HepG2 (cell line): ENCODE data around the gene RPL36AL. TPM values are rescaled to one million over a fixed set of nuclear protein-coding genes. Genes with fewer than 3 reads are reported as not detected.

Experiments used
- CBX2 ChIP-seq, 2 experiments: fragments of 200-600 bp in 1 of 2; sonication (generic); formaldehyde crosslinking in 1 of 2; IDR thresholded peaks; 2 replicates each; pipeline versions ENCODE4 v1.7.0 to v1.8.1; 2018 to 2022; ENCODE audit warnings: low read depth in 2 of 2, low read length in 1 of 2, mild to moderate bottlenecking in 1 of 2, missing genetic modification reagents in 1 of 2
- FOXK1 ChIP-seq: sonication (generic); formaldehyde crosslinking; IDR thresholded peaks from 2 replicates; pipeline ENCODE4 v1.4.0; 2020; ENCODE audit warnings: low read depth, missing genetic modification reagents, borderline replicate concordance
- HNRNPH1 ChIP-seq: fragments of 200-400 bp; formaldehyde crosslinking; optimal IDR thresholded peaks from 2 replicates; pipeline ENCODE3; 2017; ENCODE audit warnings: mild to moderate bottlenecking, low read depth, low read length
- NFE2 ChIP-seq: sonication (generic); formaldehyde crosslinking; IDR thresholded peaks from 2 replicates; pipeline ENCODE4 v1.4.0; 2020; ENCODE audit warnings: missing genetic modification reagents
- PCBP2 ChIP-seq: fragments of 200-400 bp; formaldehyde crosslinking; optimal IDR thresholded peaks from 2 replicates; pipeline ENCODE3; 2018; ENCODE audit warnings: low read length, low read depth; ENCODE audit not compliant: poor library complexity, severe bottlenecking
- SNAPC2 ChIP-seq: sonication (generic); formaldehyde crosslinking; IDR thresholded peaks from 2 replicates; pipeline ENCODE4 v1.8.1; 2022; ENCODE audit warnings: mild to moderate bottlenecking, missing genetic modification reagents
- SPEN ChIP-seq: sonication (generic); formaldehyde crosslinking; IDR thresholded peaks from 2 replicates; pipeline ENCODE4 v1.5.1; 2020; ENCODE audit warnings: low read depth, mild to moderate bottlenecking, missing genetic modification reagents
- SYNCRIP ChIP-seq: fragments of 200-400 bp; formaldehyde crosslinking; IDR thresholded peaks from 2 replicates; pipeline ENCODE4 v1.6.1; 2018; ENCODE audit warnings: mild to moderate bottlenecking, low read depth, low read length; ENCODE audit not compliant: insufficient read depth
- TBP ChIP-seq: sonication (generic); formaldehyde crosslinking; IDR thresholded peaks from 2 replicates; pipeline ENCODE4 v1.5.0; 2020; ENCODE audit warnings: missing genetic modification reagents
- TCF12 ChIP-seq, 2 experiments: fragments of 450-650 bp in 1 of 2; sonication (generic) in 1 of 2; formaldehyde crosslinking in 1 of 2; IDR thresholded peaks; 2 replicates each; pipeline versions ENCODE4 v1.6.1 to v1.8.0; 2017 to 2022; ENCODE audit warnings: antibody characterized with exemption in 1 of 2, mild to moderate bottlenecking in 1 of 2, missing genetic modification reagents in 1 of 2, moderate library complexity in 1 of 2
- WIZ ChIP-seq: sonication (generic); formaldehyde crosslinking; IDR thresholded peaks from 2 replicates; pipeline ENCODE4 v1.5.1; 2020; ENCODE audit warnings: mild to moderate bottlenecking, missing genetic modification reagents
- ZFP41 ChIP-seq: sonication (generic); formaldehyde crosslinking; IDR thresholded peaks from 2 replicates; pipeline ENCODE4 v1.4.0; 2020; ENCODE audit warnings: mild to moderate bottlenecking, missing genetic modification reagents, borderline replicate concordance
- ZMAT3 ChIP-seq: sonication (generic); formaldehyde crosslinking; conservative IDR thresholded peaks from 2 replicates; pipeline ENCODE4 v1.7.0; 2021; ENCODE audit warnings: missing genetic modification reagents
- ZNF142 ChIP-seq: sonication (generic); formaldehyde crosslinking; IDR thresholded peaks from 2 replicates; pipeline ENCODE4 v1.4.0; 2020; ENCODE audit warnings: missing genetic modification reagents
- ZNF232 ChIP-seq: sonication (generic); formaldehyde crosslinking; IDR thresholded peaks from 2 replicates; pipeline ENCODE4 v1.4.0; 2020; ENCODE audit warnings: missing genetic modification reagents, borderline replicate concordance
- ZNF766 ChIP-seq: sonication (generic); formaldehyde crosslinking; IDR thresholded peaks from 2 replicates; pipeline ENCODE4 v1.5.0; 2020; ENCODE audit warnings: missing genetic modification reagents, borderline replicate concordance
- ZNF839 ChIP-seq: sonication (generic); formaldehyde crosslinking; IDR thresholded peaks from 2 replicates; pipeline ENCODE4 v1.4.0; 2020; ENCODE audit warnings: missing genetic modification reagents, mild to moderate bottlenecking, borderline replicate concordance
- polyA plus RNA-seq, 8 experiments: library from polyadenylated mRNA; depleted of rRNA in 3 of 8; stranded (reverse) in 7 of 8; unstranded in 1 of 8; fragments of >200 nt; fragmentation: Illumina TruSeq in 4 of 8; extraction: Trizol in 4 of 8; gene quantifications; 2 replicates each; pipeline versions ENCODE4 v1.2.1 to v1.2.3, GENCODE V29; 2011 to 2016; ENCODE audit warnings: low read depth in 4 of 8, missing spikeins in 1 of 8, mixed read lengths in 1 of 8; ENCODE audit not compliant: insufficient read depth in 1 of 8
- total RNA-seq, 5 experiments: library from RNA; depleted of rRNA; stranded (reverse); fragments of >200 nt; fragmentation: Illumina TruSeq; extraction: Trizol; gene quantifications; 2 replicates each; pipeline ENCODE4 v1.2.3, GENCODE V29; 2016; ENCODE audit warnings: low read depth in 1 of 5
- TF ChIP-seq, protein P1 (sequence below): fragments of 450-650 bp; IDR thresholded peaks from 2 replicates; pipeline ENCODE4 v1.6.1; 2017
- TF ChIP-seq, protein P2 (sequence below): sonication (generic); formaldehyde crosslinking; IDR thresholded peaks from 2 replicates; pipeline ENCODE4 v1.5.1; 2020; ENCODE audit warnings: mild to moderate bottlenecking, missing genetic modification reagents, borderline replicate concordance

The RPL36AL gene
- total and polyA plus RNA-seq, 2 of the 13 experiments (the other 11 are each of a cell fraction or from before 2014, with no cell fraction given), result 90.0 to 294 TPM

DNA sequence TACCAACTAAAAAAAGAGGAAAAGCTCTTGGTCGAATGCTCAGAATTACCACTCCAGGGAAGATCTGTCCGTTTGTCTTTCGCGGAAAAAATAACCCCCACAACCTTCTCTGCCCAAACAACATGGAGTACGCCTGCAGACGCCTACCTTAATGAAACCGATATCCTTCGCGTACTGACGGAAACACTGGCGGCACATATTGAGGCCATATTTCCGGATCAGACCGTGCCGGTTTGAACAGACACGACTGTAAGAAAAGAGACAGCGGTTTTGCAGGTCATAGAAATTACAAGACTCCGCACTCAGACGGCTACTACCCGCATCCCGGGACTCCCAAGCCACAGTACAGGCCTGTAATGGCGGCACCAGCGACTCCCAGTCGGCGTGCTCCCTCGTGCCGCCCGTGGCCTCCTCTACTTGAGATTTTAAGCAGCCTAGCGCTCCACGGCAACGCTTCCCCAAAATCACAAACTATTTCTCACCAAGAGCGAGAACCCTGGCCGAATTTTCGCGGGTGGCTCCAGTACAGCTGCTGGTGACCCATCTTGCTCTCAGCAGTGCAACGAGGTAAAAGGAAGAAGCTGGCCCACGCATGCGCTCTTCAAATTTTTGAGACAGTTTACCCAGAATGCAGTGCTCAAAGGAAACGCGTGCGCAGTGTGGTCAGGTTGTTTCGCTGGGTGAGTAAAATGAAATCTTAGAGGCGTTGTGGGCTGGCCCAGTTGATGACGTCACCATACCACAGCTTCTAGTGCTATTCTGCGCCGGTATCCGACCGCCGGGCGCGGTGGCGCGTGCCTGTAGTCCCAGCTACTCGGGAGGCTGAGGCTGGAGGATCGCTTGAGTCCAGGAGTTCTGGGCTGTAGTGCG, 34.4 kb downstream of the RPL36AL start, which contains the start of gene RPS29 (continued):
- TF ChIP-seq ZNF839, result no peak
- TF ChIP-seq, protein P1, sequence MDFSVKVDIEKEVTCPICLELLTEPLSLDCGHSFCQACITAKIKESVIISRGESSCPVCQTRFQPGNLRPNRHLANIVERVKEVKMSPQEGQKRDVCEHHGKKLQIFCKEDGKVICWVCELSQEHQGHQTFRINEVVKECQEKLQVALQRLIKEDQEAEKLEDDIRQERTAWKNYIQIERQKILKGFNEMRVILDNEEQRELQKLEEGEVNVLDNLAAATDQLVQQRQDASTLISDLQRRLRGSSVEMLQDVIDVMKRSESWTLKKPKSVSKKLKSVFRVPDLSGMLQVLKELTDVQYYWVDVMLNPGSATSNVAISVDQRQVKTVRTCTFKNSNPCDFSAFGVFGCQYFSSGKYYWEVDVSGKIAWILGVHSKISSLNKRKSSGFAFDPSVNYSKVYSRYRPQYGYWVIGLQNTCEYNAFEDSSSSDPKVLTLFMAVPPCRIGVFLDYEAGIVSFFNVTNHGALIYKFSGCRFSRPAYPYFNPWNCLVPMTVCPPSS, result no peak
- TF ChIP-seq ZNF142 (CRISPR knock-in tag), result peak; percentile 63; the same call in 1 of the 2 replicates
- TF ChIP-seq FOXK1 (CRISPR knock-in tag), result no peak; the same call in 1 of the 2 replicates
- TF ChIP-seq ZNF232, result peak; percentile 61; the same call in 1 of the 2 replicates
- TF ChIP-seq SPEN, result no peak; the same call in 1 of the 2 replicates
- no peak for TF ChIP-seq SYNCRIP
- TF ChIP-seq PCBP2, result no peak
- TF ChIP-seq ZNF766, result peak; percentile 87
- TF ChIP-seq, protein P2, sequence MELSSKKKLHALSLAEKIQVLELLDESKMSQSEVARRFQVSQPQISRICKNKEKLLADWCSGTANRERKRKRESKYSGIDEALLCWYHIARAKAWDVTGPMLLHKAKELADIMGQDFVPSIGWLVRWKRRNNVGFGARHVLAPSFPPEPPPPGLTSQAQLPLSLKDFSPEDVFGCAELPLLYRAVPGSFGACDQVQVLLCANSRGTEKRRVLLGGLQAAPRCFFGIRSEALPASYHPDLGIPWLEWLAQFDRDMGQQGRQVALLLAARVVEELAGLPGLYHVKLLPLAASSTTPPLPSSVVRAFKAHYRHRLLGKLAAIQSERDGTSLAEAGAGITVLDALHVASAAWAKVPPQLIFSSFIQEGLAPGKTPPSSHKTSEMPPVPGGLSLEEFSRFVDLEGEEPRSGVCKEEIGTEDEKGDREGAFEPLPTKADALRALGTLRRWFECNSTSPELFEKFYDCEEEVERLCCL (CRISPR knock-in tag), result no peak
- peak; percentile 40; the same call in 1 of the 2 replicates for TF ChIP-seq TBP (CRISPR knock-in tag)
- no peak for TF ChIP-seq TCF12 (IDR thresholded peaks at IDR 0.05)
- no peak for TF ChIP-seq TCF12 (CRISPR knock-in tag; IDR thresholded peaks at IDR 0.05)
- no peak for TF ChIP-seq NFE2 (CRISPR knock-in tag)
- TF ChIP-seq SNAPC2 (CRISPR knock-in tag), result 0 out of 2 replicates have a peak, but pooled peaks have one; percentile 22
- no peak for TF ChIP-seq HNRNPH1
- TF ChIP-seq WIZ (CRISPR knock-in tag), result no peak
- TF ChIP-seq CBX2 (IDR thresholded peaks at IDR 0.05; ENCODE audit: low read depth, low read length), result no peak
- no peak for TF ChIP-seq CBX2 (CRISPR knock-in tag; IDR thresholded peaks at IDR 0.05; ENCODE audit: low read depth)
- 0 out of 2 replicates have a peak, but pooled peaks have one; percentile 32 for TF ChIP-seq ZMAT3
- TF ChIP-seq ZFP41 (CRISPR knock-in tag), result no peak
